ENCODE results near the gene PTTG1IP.

Gene PTTG1IP

GRCh38 chr21:44846224-44846484 lies 27.3 kb downstream of the PTTG1IP start:
- H3K36me3 ChIP-seq: peaks cover 28% of the 10 kb centered on the region
- peaks cover 29 to 30% of the 10 kb centered on the region in 2 experiments for H3K4me1 ChIP-seq (ENCODE audit: control insufficient read depth in 1 of 2, insufficient read depth in 1 of 2, low read depth in 1 of 2, low read length in 1 of 2)
- H3K9me3 ChIP-seq: no peaks in the 10 kb centered on the region
- H3K27ac ChIP-seq: peak overlapping the region; percentile 57
- peak overlapping the region; percentile 33 to 53 for H3K4me3 ChIP-seq (ENCODE audit: low read depth in 1 of 2, low read length in 1 of 2)
- H3K27me3 ChIP-seq: no peaks in the 10 kb centered on the region
- TF ChIP-seq, protein P1, sequence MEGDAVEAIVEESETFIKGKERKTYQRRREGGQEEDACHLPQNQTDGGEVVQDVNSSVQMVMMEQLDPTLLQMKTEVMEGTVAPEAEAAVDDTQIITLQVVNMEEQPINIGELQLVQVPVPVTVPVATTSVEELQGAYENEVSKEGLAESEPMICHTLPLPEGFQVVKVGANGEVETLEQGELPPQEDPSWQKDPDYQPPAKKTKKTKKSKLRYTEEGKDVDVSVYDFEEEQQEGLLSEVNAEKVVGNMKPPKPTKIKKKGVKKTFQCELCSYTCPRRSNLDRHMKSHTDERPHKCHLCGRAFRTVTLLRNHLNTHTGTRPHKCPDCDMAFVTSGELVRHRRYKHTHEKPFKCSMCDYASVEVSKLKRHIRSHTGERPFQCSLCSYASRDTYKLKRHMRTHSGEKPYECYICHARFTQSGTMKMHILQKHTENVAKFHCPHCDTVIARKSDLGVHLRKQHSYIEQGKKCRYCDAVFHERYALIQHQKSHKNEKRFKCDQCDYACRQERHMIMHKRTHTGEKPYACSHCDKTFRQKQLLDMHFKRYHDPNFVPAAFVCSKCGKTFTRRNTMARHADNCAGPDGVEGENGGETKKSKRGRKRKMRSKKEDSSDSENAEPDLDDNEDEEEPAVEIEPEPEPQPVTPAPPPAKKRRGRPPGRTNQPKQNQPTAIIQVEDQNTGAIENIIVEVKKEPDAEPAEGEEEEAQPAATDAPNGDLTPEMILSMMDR (IDR thresholded peaks at IDR 0.05): no peak

DNA sequence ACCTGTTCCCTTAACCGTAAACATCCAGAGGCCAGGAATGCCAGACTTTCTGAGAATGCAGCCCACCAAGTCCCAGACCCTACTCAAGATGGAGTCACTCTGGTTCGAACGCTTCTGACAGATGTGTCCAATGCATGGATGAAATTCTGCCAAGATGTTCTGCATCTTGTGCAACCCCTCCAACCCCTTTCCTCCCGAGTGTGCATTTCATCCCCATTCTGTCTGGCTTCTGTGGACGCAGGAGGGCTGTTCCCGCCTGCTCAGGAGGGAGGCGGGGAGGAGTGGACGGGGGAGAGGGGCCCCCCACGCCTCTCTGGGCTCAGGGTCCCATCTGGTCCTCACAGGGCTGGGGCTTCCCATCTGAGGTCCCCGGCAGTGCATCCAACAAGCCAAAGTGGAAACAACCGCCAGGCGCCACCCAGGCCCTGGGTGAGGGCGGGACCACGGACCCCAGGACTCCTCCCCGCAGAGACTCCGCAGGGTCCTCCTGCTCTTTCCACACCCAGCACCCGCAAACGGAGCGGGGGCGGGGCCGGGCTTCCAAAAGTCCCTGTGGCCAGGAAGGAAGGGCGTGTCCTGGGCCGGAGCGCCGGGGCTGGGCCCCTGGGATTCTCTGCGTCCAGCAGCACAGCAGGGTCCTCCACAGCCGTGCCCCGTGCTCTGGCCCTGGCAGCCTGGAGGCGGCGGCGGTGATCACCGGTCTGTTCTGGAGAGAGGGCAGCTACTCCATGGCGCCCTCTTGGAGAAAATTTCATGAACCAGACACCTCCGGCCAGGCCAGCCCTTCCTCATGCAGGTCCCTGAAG lies 27.9 kb downstream of the PTTG1IP start:
- Histone ChIP-seq H3K27me3 (no peaks in the 10 kb centered on the region), H3K4me1 (ENCODE audit: control insufficient read depth in 1 of 2, insufficient read depth in 1 of 2, low read depth in 1 of 2, low read length in 1 of 2) (peaks cover 29 to 30% of the 10 kb centered on the region in 2 experiments), H3K36me3 (peaks cover 23% of the 10 kb centered on the region), H3K4me3 (ENCODE audit: low read depth in 1 of 2, low read length in 1 of 2) (peak overlapping the region; percentile 33 to 53), H3K9me3 (no peaks in the 10 kb centered on the region), H3K27ac (peak overlapping the region; percentile 57)
- TF ChIP-seq, protein P1 (IDR thresholded peaks at IDR 0.05): peak; percentile 30

DNA sequence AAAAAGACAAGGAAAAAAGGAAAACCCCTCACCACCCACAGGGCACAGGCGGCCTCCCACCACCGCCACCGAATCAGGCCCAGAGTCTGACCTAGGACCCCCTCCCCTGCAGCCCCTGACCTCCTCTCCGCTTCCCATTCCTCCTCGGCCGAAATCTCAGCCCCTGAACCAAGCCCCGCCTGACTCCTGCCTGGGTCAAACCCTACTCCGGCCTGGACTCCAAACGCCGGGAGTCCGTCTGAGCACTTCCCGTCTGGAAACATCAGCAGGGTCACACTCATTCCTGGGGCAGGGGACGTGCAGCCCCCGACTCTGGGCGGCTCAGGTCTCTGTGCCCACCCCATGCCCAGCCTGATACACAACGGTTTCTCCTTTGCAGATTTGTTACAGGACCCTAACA lies 29.2 kb downstream of the PTTG1IP start:
- Histone ChIP-seq H3K27me3 (no peaks in the 10 kb centered on the region), H3K36me3 (peaks cover 9% of the 10 kb centered on the region), H3K4me3 (ENCODE audit: low read depth in 1 of 2, low read length in 1 of 2) (no peak overlapping the region), H3K9me3 (no peaks in the 10 kb centered on the region), H3K4me1 (ENCODE audit: control insufficient read depth in 1 of 2, insufficient read depth in 1 of 2, low read depth in 1 of 2, low read length in 1 of 2) (peaks cover 19 to 22% of the 10 kb centered on the region in 2 experiments), H3K27ac (no peak overlapping the region)
- TF ChIP-seq, protein P1 (IDR thresholded peaks at IDR 0.05): no peak

DNA sequence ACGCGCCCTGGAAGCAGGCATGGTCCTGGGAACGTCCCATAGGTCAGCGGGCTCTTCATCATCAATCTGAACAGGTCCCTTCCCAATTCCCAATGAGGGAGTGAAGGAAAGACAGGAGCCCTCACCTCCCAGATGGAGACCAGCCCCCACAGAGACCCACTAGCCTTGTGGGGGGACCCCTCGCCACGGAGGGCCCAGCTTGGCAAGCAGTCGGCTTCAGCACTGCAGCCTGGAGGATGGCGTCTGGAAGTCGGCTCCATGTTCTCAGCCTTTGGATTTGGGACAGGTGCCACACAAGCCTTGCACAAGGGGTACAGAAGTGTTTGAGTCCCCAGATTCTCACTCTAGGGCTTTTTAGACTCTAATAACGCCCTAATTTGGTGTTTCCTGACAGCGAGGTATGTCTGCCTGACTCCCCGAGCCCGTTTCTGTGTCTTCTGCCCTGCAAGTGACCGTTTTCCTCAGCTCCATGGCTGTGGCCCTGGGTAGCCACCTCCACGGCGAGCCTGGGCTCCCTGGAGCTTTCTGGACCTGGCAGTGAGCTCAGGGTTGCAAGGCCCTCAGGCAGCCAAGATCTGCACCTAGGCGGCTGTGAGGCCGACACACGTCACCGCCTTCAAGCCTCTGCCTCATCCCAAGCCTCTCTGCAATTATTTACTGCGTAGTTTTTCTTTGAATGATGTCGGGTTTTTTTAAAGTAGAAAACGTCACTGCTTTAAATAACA lies 30.6 kb downstream of the PTTG1IP start:
- Histone ChIP-seq H3K36me3 (no peaks in the 10 kb centered on the region), H3K4me3 (ENCODE audit: low read depth in 1 of 2, low read length in 1 of 2) (no peak overlapping the region), H3K27ac (no peak overlapping the region), H3K9me3 (no peaks in the 10 kb centered on the region), H3K4me1 (ENCODE audit: control insufficient read depth in 1 of 2, insufficient read depth in 1 of 2, low read depth in 1 of 2, low read length in 1 of 2) (peaks cover 18 to 20% of the 10 kb centered on the region in 2 experiments), H3K27me3 (no peaks in the 10 kb centered on the region)
- TF ChIP-seq, protein P1 (IDR thresholded peaks at IDR 0.05): no peak

DNA sequence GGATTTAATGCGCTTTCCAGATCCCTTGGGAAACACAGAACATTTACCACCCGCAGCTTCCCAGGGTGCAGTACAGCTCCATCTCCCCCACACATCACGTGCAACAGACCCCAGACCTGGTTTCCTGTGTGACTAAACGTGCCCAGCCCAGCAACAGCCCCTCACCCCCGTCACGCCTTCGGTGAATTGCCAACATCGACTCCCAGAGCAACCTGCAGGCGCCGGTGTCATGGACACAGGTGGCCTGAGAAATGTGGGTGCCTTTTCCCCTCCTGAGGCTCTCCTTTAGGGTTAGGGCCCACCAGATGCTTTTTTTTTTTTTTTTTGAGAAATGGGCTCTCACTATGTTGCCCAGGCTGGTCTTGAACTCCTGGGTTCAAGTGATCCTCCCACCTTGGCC lies 31.4 kb downstream of the PTTG1IP start:
- TF ChIP-seq, protein P1 (IDR thresholded peaks at IDR 0.05): no peak
- H3K9me3 ChIP-seq: no peaks in the 10 kb centered on the region
- no peak overlapping the region for H3K27ac ChIP-seq
- no peak overlapping the region for H3K4me3 ChIP-seq (ENCODE audit: low read depth in 1 of 2, low read length in 1 of 2)
- H3K4me1 ChIP-seq (ENCODE audit: control insufficient read depth in 1 of 2, insufficient read depth in 1 of 2, low read depth in 1 of 2, low read length in 1 of 2): peaks cover 18 to 20% of the 10 kb centered on the region in 2 experiments
- no peaks in the 10 kb centered on the region for H3K36me3 ChIP-seq
- no peaks in the 10 kb centered on the region for H3K27me3 ChIP-seq

All from neutrophil (primary cell).